Left ventricle myocardium inferior (tissue), 1 donor: ENCODE measurements around the gene NCKIPSD. TPM values are rescaled to one million over a fixed set of nuclear protein-coding genes. Genes with fewer than 3 reads are reported as not detected.
A peak's percentile ranks its signal among the peaks of the same experiment; 100 is the strongest.

Experiments used
- DNase-seq: peaks from one replicate; pipeline ENCODE4 v3.0.0-alpha.2; 2020
- H3K27ac ChIP-seq: fragments of 200-600 bp; replicated peaks from 2 replicates; pipeline ENCODE4 v1.8.0; 2021
- H3K27me3 ChIP-seq: fragments of 200-600 bp; 2 replicates; pipeline ENCODE4 v1.8.0; 2021; ENCODE audit warnings: low read depth
- H3K36me3 ChIP-seq: fragments of 200-600 bp; 2 replicates; pipeline ENCODE4 v1.8.0; 2021
- H3K4me1 ChIP-seq: fragments of 200-600 bp; 2 replicates; pipeline ENCODE4 v1.8.0; 2021
- H3K4me3 ChIP-seq: fragments of 200-600 bp; 2 replicates; pipeline ENCODE4 v1.8.0; 2021; ENCODE audit warnings: mild to moderate bottlenecking, moderate library complexity
- H3K9me3 ChIP-seq: fragments of 200-600 bp; replicated peaks from 2 replicates; pipeline ENCODE4 v1.8.0; 2021
- CTCF ChIP-seq: fragments of 200-600 bp; IDR thresholded peaks from 2 replicates; pipeline ENCODE4 v1.8.0; 2021; ENCODE audit warnings: antibody characterized with exemption, mild to moderate bottlenecking, borderline replicate concordance
- intact Hi-C: fragments of 100-400 bp; cut with micrococcal nuclease; formaldehyde crosslinking; loops from one replicate; pipeline ENCODE4 v1.11.0; 2022
- total RNA-seq: library from RNA; stranded (reverse); fragmentation: NEBNext Ultra II Directional; extraction: Animal tissue kit (Norgen Biotek cat#: 25700); gene quantifications from one replicate; pipeline ENCODE4 v1.2.1, GENCODE V29; 2021
- donor health status: DM: no; HTN: yes; CAD: no; lungs with severe emphysema.

NCKIPSD gene
- total RNA-seq, 1 donor from 2014 or later, result 17.0 TPM

GRCh38 chr3:48684054-48684349, 1.7 kb downstream of the NCKIPSD start:
- peak overlapping the region; percentile 99 for H3K4me3 ChIP-seq
- no peak for TF ChIP-seq CTCF
- no peak for DNase-seq
- intact Hi-C loops, result no loop called here
- H3K36me3 ChIP-seq, result peaks cover 55% of the 10 kb centered on the region
- H3K27ac ChIP-seq, result peak overlapping the region; percentile 94
- no peaks in the 10 kb centered on the region for H3K9me3 ChIP-seq
- H3K27me3 ChIP-seq, result no peaks in the 10 kb centered on the region
- peaks cover 55% of the 10 kb centered on the region for H3K4me1 ChIP-seq

DNA sequence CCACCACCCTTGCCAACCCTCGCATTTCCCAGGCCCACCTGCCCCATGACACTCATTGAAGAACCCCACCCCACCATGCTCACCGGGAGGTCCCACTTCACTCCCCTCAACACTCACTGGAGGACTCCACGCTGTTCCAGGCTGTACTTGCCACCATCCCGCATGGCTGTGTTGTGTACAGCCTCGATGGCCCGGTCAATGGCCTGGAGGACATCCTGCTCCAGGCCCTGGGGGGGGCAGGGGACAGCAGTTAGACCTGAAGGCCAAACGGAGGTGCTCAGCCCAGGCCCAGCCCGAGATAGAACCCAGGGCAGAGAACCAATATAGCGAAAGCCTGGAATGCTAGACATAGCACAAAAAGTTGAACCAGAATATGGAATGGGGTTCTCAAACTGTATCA, 2.9 kb downstream of the NCKIPSD start:
- Histone ChIP-seq H3K9me3 (no peaks in the 10 kb centered on the region), H3K4me1 (peaks cover 46% of the 10 kb centered on the region), H3K27me3 (no peaks in the 10 kb centered on the region), H3K36me3 (peaks cover 55% of the 10 kb centered on the region), H3K27ac (peak overlapping the region; percentile 48), H3K4me3 (no peak overlapping the region)
- intact Hi-C loops, result no loop called here
- TF ChIP-seq CTCF, result no peak
- DNase-seq, result no peak

GRCh38 chr3:48681974-48682610, 3.6 kb downstream of the NCKIPSD start:
- H3K4me3 ChIP-seq, result no peak overlapping the region
- H3K27ac ChIP-seq, result no peak overlapping the region
- no peak for TF ChIP-seq CTCF
- no peaks in the 10 kb centered on the region for H3K9me3 ChIP-seq
- H3K36me3 ChIP-seq, result peaks cover 53% of the 10 kb centered on the region
- intact Hi-C loops, result no loop called here
- no peak for DNase-seq
- H3K27me3 ChIP-seq, result no peaks in the 10 kb centered on the region
- peaks cover 41% of the 10 kb centered on the region for H3K4me1 ChIP-seq

GRCh38 chr3:48681541-48681880, 4.2 kb downstream of the NCKIPSD start:
- peaks cover 36% of the 10 kb centered on the region for H3K4me1 ChIP-seq
- no peak for TF ChIP-seq CTCF
- no peaks in the 10 kb centered on the region for H3K9me3 ChIP-seq
- H3K36me3 ChIP-seq, result peaks cover 56% of the 10 kb centered on the region
- no peaks in the 10 kb centered on the region for H3K27me3 ChIP-seq
- H3K27ac ChIP-seq, result no peak overlapping the region
- intact Hi-C loops, result no loop called here
- no peak for DNase-seq
- H3K4me3 ChIP-seq, result no peak overlapping the region

GRCh38 chr3:48680811-48681540, 4.7 kb downstream of the NCKIPSD start:
- Histone ChIP-seq H3K36me3 (peaks cover 59% of the 10 kb centered on the region), H3K27me3 (no peaks in the 10 kb centered on the region), H3K27ac (no peak overlapping the region), H3K9me3 (no peaks in the 10 kb centered on the region), H3K4me3 (no peak overlapping the region), H3K4me1 (peaks cover 30% of the 10 kb centered on the region)
- no peak for TF ChIP-seq CTCF
- DNase-seq, result no peak
- intact Hi-C loops, result no loop called here
